Loucy (cell line): ENCODE results near the gene CWC22.

ENCODE experiments used
- H2AFZ ChIP-seq: fragments of 200-600 bp; sonication (generic); 2 replicates; pipeline ENCODE4 v1.6.0; 2016; ENCODE audit warnings: antibody characterized with exemption, mild to moderate bottlenecking, low read length, moderate library complexity
- H3F3A ChIP-seq: fragments of 200-600 bp; 2 replicates; pipeline ENCODE4 v1.6.0; 2016; ENCODE audit warnings: antibody characterized with exemption, low read depth, mild to moderate bottlenecking
- H3K27me3 ChIP-seq: fragments of 200-600 bp; sonication (generic); 2 replicates; pipeline ENCODE4 v1.6.1; 2014; ENCODE audit warnings: low read length, mild to moderate bottlenecking; ENCODE audit not compliant: insufficient read depth, poor library complexity, severe bottlenecking
- H3K36me3 ChIP-seq: fragments of 200-600 bp; sonication (generic); 2 replicates; pipeline ENCODE4 v1.6.1; 2016; ENCODE audit warnings: low read length; ENCODE audit not compliant: insufficient read depth
- H3K4me1 ChIP-seq: fragments of 200-600 bp; sonication (generic); 2 replicates; pipeline ENCODE4 v1.5.1; 2014; ENCODE audit warnings: low read length, mild to moderate bottlenecking; ENCODE audit not compliant: insufficient read depth, poor library complexity, severe bottlenecking
- H3K4me2 ChIP-seq: fragments of 200-600 bp; sonication (generic); 2 replicates; pipeline ENCODE4 v1.6.0; 2014; ENCODE audit warnings: antibody characterized with exemption, low read length, low read depth, mild to moderate bottlenecking; ENCODE audit not compliant: poor library complexity, severe bottlenecking
- H3K4me3 ChIP-seq: fragments of 200-600 bp; sonication (generic); 2 replicates; pipeline ENCODE4 v1.5.1; 2014; ENCODE audit warnings: low read length, mild to moderate bottlenecking, mixed read lengths; ENCODE audit not compliant: poor library complexity, severe bottlenecking
- H3K79me2 ChIP-seq: fragments of 200-600 bp; sonication (generic); 2 replicates; pipeline ENCODE4 v1.6.1; 2014; ENCODE audit warnings: low read length; ENCODE audit not compliant: insufficient read depth
- H3K9ac ChIP-seq: fragments of 200-600 bp; sonication (generic); 2 replicates; pipeline ENCODE4 v1.6.0; 2014; ENCODE audit warnings: mild to moderate bottlenecking, low read depth, low read length, moderate library complexity; ENCODE audit not compliant: poor library complexity, severe bottlenecking
- H3K9me2 ChIP-seq: fragments of 200-600 bp; sonication (generic); replicated peaks from 2 replicates; pipeline ENCODE4 v1.6.1; 2016; ENCODE audit warnings: low read depth, low read length, mixed read lengths
- H3K9me3 ChIP-seq: fragments of 200-600 bp; sonication (generic); 2 replicates; pipeline ENCODE4 v1.6.1; 2014; ENCODE audit warnings: mild to moderate bottlenecking, antibody characterized with exemption, low read length, low read depth; ENCODE audit not compliant: insufficient read depth
- H4K20me1 ChIP-seq: fragments of 200-600 bp; sonication (generic); 2 replicates; pipeline ENCODE4 v1.6.0; 2014; ENCODE audit warnings: antibody characterized with exemption, low read length, mild to moderate bottlenecking; ENCODE audit not compliant: insufficient read depth, poor library complexity, severe bottlenecking
- CTCF ChIP-seq: fragments of 200-600 bp; sonication (generic); conservative IDR thresholded peaks from 2 replicates; pipeline ENCODE4 v1.5.1; 2014; ENCODE audit warnings: mild to moderate bottlenecking, antibody characterized with exemption, low read length
- EZH2phosphoT487 ChIP-seq: fragments of 200-600 bp; IDR thresholded peaks from 2 replicates; pipeline ENCODE4 v1.6.1; 2018; ENCODE audit warnings: antibody characterized with exemption, mild to moderate bottlenecking, moderate library complexity, borderline replicate concordance

Gene CWC22

GRCh38 chr2:180046202-180046601 lies 39.1 kb upstream of the CWC22 start:
- Histone ChIP-seq H3K36me3 (no peaks in the 10 kb centered on the region), H3K9ac (no peak overlapping the region), H3K79me2 (no peaks in the 10 kb centered on the region), H3K9me2 (no peaks in the 10 kb centered on the region), H3K4me1 (no peaks in the 10 kb centered on the region), H4K20me1 (no peaks in the 10 kb centered on the region), H3K9me3 (no peaks in the 10 kb centered on the region), H3F3A (no peaks in the 10 kb centered on the region), H2AFZ (no peak overlapping the region), H3K27me3 (no peaks in the 10 kb centered on the region), H3K4me2 (no peak overlapping the region), H3K4me3 (no peak overlapping the region)
- TF ChIP-seq EZH2phosphoT487 (no peak), CTCF (no peak)

GRCh38 chr2:180040146-180040925 lies 33.2 kb upstream of the CWC22 start:
- no peak for TF ChIP-seq EZH2phosphoT487
- no peak for TF ChIP-seq CTCF

GRCh38 chr2:180038997-180039396 lies 31.9 kb upstream of the CWC22 start:
- TF ChIP-seq CTCF (no peak), EZH2phosphoT487 (no peak)
- Histone ChIP-seq H3K9me2 (no peaks in the 10 kb centered on the region), H3K9ac (no peak overlapping the region), H3K9me3 (no peaks in the 10 kb centered on the region), H2AFZ (no peak overlapping the region), H3K36me3 (no peaks in the 10 kb centered on the region), H3K4me3 (no peak overlapping the region), H3K4me2 (no peak overlapping the region), H3K4me1 (peaks cover 6% of the 10 kb centered on the region), H4K20me1 (no peaks in the 10 kb centered on the region), H3K79me2 (no peaks in the 10 kb centered on the region), H3F3A (no peaks in the 10 kb centered on the region), H3K27me3 (no peaks in the 10 kb centered on the region)

More at GRCh38 chr2:180040146-180040925, 33.2 kb upstream of the CWC22 start:
- H3K79me2 ChIP-seq = no peaks in the 10 kb centered on the region
- H3F3A ChIP-seq = no peaks in the 10 kb centered on the region
- H3K4me2 ChIP-seq = no peak overlapping the region
- H3K9me3 ChIP-seq = no peaks in the 10 kb centered on the region
- no peaks in the 10 kb centered on the region for H4K20me1 ChIP-seq
- no peaks in the 10 kb centered on the region for H3K9me2 ChIP-seq
- no peaks in the 10 kb centered on the region for H3K4me1 ChIP-seq
- H2AFZ ChIP-seq = no peak overlapping the region
- H3K36me3 ChIP-seq = no peaks in the 10 kb centered on the region
- H3K9ac ChIP-seq = no peak overlapping the region
- H3K4me3 ChIP-seq = no peak overlapping the region
- no peaks in the 10 kb centered on the region for H3K27me3 ChIP-seq
